GM10266 (cell line): ENCODE measurements around the gene CCDC171.

Source experiments
- DNase-seq: peaks from one replicate; pipeline ENCODE4 v3.0.0; 2012; ENCODE audit errors: extremely low spot score
- CTCF ChIP-seq: IDR thresholded peaks from 2 replicates; pipeline ENCODE4 v1.5.1; 2012; ENCODE audit warnings: mild to moderate bottlenecking, low read depth; ENCODE audit not compliant: control insufficient read depth, insufficient read depth; ENCODE audit errors: missing control alignments

Gene CCDC171

GRCh38 chr9:15972760-15973159, 419.9 kb downstream of the CCDC171 start:
- no peak for DNase-seq
- TF ChIP-seq CTCF = no peak

- DNase-seq = no peak
- TF ChIP-seq CTCF = no peak
Observed at GRCh38 chr9:15975101-15975778, 422.4 kb downstream of the CCDC171 start.

GRCh38 chr9:15977438-15977837, 424.6 kb downstream of the CCDC171 start:
- DNase-seq = no peak
- no peak for TF ChIP-seq CTCF

GRCh38 chr9:15982182-15982581, 429.3 kb downstream of the CCDC171 start:
- no peak for TF ChIP-seq CTCF
- no peak for DNase-seq

- no peak for TF ChIP-seq CTCF
- no peak for DNase-seq
Observed at GRCh38 chr9:15999422-16000339, 446.8 kb downstream of the CCDC171 start.

GRCh38 chr9:16000811-16001210, 448.0 kb downstream of the CCDC171 start:
- no peak for DNase-seq
- TF ChIP-seq CTCF = no peak

- TF ChIP-seq CTCF = no peak
- DNase-seq = no peak
Observed at GRCh38 chr9:16001856-16002255, 449.0 kb downstream of the CCDC171 start.
